ENCODE results near the gene GPA33.

Gene GPA33

GRCh38 chr1:167090314-167090942, at the start of gene GPA33:
TSS of gene GPA33 (minus strand) at chr1:167090377. CDS start at chr1:167090287, 90 bp downstream.
- ATAC-seq = peak; percentile 80

GRCh38 chr1:167138703-167139102, 48.5 kb upstream of the GPA33 start:
- ATAC-seq = no peak

GRCh38 chr1:167137793-167138510, 47.8 kb upstream of the GPA33 start:
- ATAC-seq = no peak

GRCh38 chr1:167137332-167137781, 47.2 kb upstream of the GPA33 start:
- ATAC-seq = no peak

GRCh38 chr1:167136806-167137205, 46.6 kb upstream of the GPA33 start:
- no peak for ATAC-seq

- no peak for ATAC-seq
Observed at GRCh38 chr1:167136191-167136614, 46.0 kb upstream of the GPA33 start.

GRCh38 chr1:167135281-167135840, 45.2 kb upstream of the GPA33 start:
- no peak for ATAC-seq

- ATAC-seq = no peak
Observed at GRCh38 chr1:167132301-167133010, 42.3 kb upstream of the GPA33 start.

- no peak for ATAC-seq
Observed at GRCh38 chr1:167130829-167131510, 40.8 kb upstream of the GPA33 start.

- no peak for ATAC-seq
Observed at GRCh38 chr1:167128261-167129227, 38.4 kb upstream of the GPA33 start.

GRCh38 chr1:167127661-167128060, 37.5 kb upstream of the GPA33 start:
- no peak for ATAC-seq

GRCh38 chr1:167127236-167127635, 37.1 kb upstream of the GPA33 start:
- no peak for ATAC-seq

- ATAC-seq = no peak
Observed at GRCh38 chr1:167126811-167127210, 36.6 kb upstream of the GPA33 start.

GRCh38 chr1:167126317-167126716, 36.1 kb upstream of the GPA33 start:
- no peak for ATAC-seq

GRCh38 chr1:167122568-167122967, 32.4 kb upstream of the GPA33 start:
- no peak for ATAC-seq

- ATAC-seq = no peak
Observed at GRCh38 chr1:167122121-167122480, 31.9 kb upstream of the GPA33 start.

- peak; percentile 45 to 64 for ATAC-seq
Observed at GRCh38 chr1:167121375-167122120, 31.4 kb upstream of the GPA33 start.

- ATAC-seq = no peak
Observed at GRCh38 chr1:167120899-167121298, 30.7 kb upstream of the GPA33 start.

GRCh38 chr1:167119696-167120095, 29.5 kb upstream of the GPA33 start:
- no peak for ATAC-seq

GRCh38 chr1:167118188-167118587, 28.0 kb upstream of the GPA33 start:
- ATAC-seq = no peak

- no peak for ATAC-seq
Observed at GRCh38 chr1:167117225-167117624, 27.0 kb upstream of the GPA33 start.

Measured in activated CD4-positive, CD25-positive, alpha-beta regulatory T cell treated with anti-CD3 and anti-CD28 coated beads, Interleukin-2, amount 50 U/mL, for 24 hours (primary cell).